HCT116 (cell line): ENCODE results near the gene RNF214. TPM values are rescaled to one million over a fixed set of nuclear protein-coding genes. Genes with fewer than 3 reads are reported as not detected.

Experiments
- ATAC-seq: fragments of 200-7000 bp; cut with Tn5 transposase; 2 replicates; pipeline ENCODE4 v1.9.1; 2020; ENCODE audit warnings: mild to moderate bottlenecking, moderate library complexity
- BruUV-seq: library from RNA; stranded (reverse); fragments of 400-500 nt; replicated peaks from 2 replicates; lab custom pipeline; 2021; lab: Mats Ljungman, UMichigan
- CTCF ChIA-PET: fragments of 300-600 bp; sonication (Branson Sonifier 250); formaldehyde crosslinking; loops from one replicate; lab custom pipeline; 2021; ENCODE audit warnings: antibody characterized with exemption; lab: Charles Lee
- POLR2A ChIA-PET: fragments of 300-600, 350-600 bp; sonication (Branson Sonifier 250); formaldehyde crosslinking; loops from one replicate; lab custom pipeline; 2021; ENCODE audit warnings: antibody characterized with exemption; lab: Charles Lee
- RAD21 ChIA-PET, 2 experiments: fragments of 300-600 bp; sonication (Branson Sonifier 250); formaldehyde crosslinking; loops; one replicate each; lab custom pipeline; 2023; ENCODE audit warnings: low total read pairs in 2 of 2; ENCODE audit not compliant: uncharacterized antibody in 2 of 2, unreplicated experiment in 2 of 2, low non-redundant PET in 1 of 2; lab: Charles Lee
- DNase-seq: peaks from one replicate; pipeline ENCODE4 v3.0.0-alpha.2; 2010; ENCODE audit warnings: low read depth, low spot score
- H2AFZ ChIP-seq: fragments of 200-600 bp; shearing (Covaris generic), sonication (generic); 2 replicates; pipeline ENCODE4 v1.6.1; 2017; ENCODE audit warnings: low read depth, mixed run types, mixed read lengths, antibody characterized with exemption, low read length; ENCODE audit not compliant: poor library complexity, severe bottlenecking
- H3K27ac ChIP-seq: 2 replicates; pipeline ENCODE4 v1.5.1; 2012; ENCODE audit warnings: low read depth, low read length
- H3K27me3 ChIP-seq: fragments of 200-600 bp; sonication (generic); 2 replicates; pipeline ENCODE4 v1.6.1; 2016; ENCODE audit warnings: mixed run types, low read length, mixed read lengths; ENCODE audit not compliant: insufficient read depth
- H3K36me3 ChIP-seq, 2 experiments: fragments of 200-500 bp in 1 of 2; fragments of 200-600 bp in 1 of 2; sonication (Bioruptor generic) in 1 of 2; sonication (generic) in 1 of 2; 2 replicates each; pipeline versions ENCODE4 v1.5.1 to v1.6.1; 2014 to 2016; ENCODE audit warnings: low read length in 2 of 2, inconsistent platforms in 1 of 2, mixed read lengths in 1 of 2, mixed run types in 1 of 2; ENCODE audit not compliant: insufficient read depth in 2 of 2, control insufficient read depth in 1 of 2
- H3K4me1 ChIP-seq, 2 experiments: fragments of 200-600 bp in 1 of 2; sonication (generic) in 1 of 2; 2 replicates each; pipeline versions ENCODE4 v1.5.1 to v1.6.1; 2012 to 2017; ENCODE audit warnings: low read length in 2 of 2, inconsistent platforms in 1 of 2, mild to moderate bottlenecking in 1 of 2, mixed read lengths in 1 of 2, mixed run types in 1 of 2, moderate library complexity in 1 of 2; ENCODE audit not compliant: insufficient read depth in 2 of 2, control insufficient read depth in 1 of 2
- H3K4me2 ChIP-seq: fragments of 200-600 bp; sonication (generic); 2 replicates; pipeline ENCODE4 v1.6.1; 2017; ENCODE audit warnings: mixed run types, low read length, mixed read lengths
- H3K4me3 ChIP-seq, 2 experiments: fragments of 200-600 bp in 1 of 2; sonication (generic) in 1 of 2; replicated peaks in 1 of 2; 2 replicates each; pipeline ENCODE4 v1.5.1; 2011 to 2016; ENCODE audit warnings: low read length in 2 of 2, control low read depth in 1 of 2, low read depth in 1 of 2, mild to moderate bottlenecking in 1 of 2, mixed read lengths in 1 of 2, mixed run types in 1 of 2
- H3K79me2 ChIP-seq: fragments of 200-600 bp; sonication (generic); 2 replicates; pipeline ENCODE4 v1.6.1; 2017; ENCODE audit warnings: mild to moderate bottlenecking, mixed run types, low read length, moderate library complexity, mixed read lengths; ENCODE audit not compliant: insufficient read depth
- H3K9ac ChIP-seq: fragments of 200-600 bp; sonication (generic); 2 replicates; pipeline ENCODE4 v1.6.1; 2016; ENCODE audit warnings: low read length, mixed read lengths
- H3K9me2 ChIP-seq: fragments of 200-600 bp; sonication (generic), shearing (Covaris generic); 2 replicates; pipeline ENCODE4 v1.6.1; 2017; ENCODE audit warnings: mixed run types, mild to moderate bottlenecking, moderate library complexity; ENCODE audit not compliant: insufficient read depth
- H3K9me3 ChIP-seq, 2 experiments: fragments of 200-500 bp in 1 of 2; fragments of 200-600 bp in 1 of 2; sonication (Bioruptor generic) in 1 of 2; sonication (generic) in 1 of 2; 2 replicates each; pipeline ENCODE4 v1.6.1; 2014 to 2017; ENCODE audit warnings: low read length in 2 of 2, mixed read lengths in 2 of 2, inconsistent platforms in 1 of 2, low read depth in 1 of 2, mild to moderate bottlenecking in 1 of 2, mixed run types in 1 of 2, moderate library complexity in 1 of 2; ENCODE audit not compliant: control insufficient read depth in 1 of 2, insufficient read depth in 1 of 2
- H4K20me1 ChIP-seq: fragments of 200-600 bp; sonication (generic), shearing (Covaris generic); 2 replicates; pipeline ENCODE4 v1.6.1; 2017; ENCODE audit warnings: mixed run types, mild to moderate bottlenecking, moderate library complexity; ENCODE audit not compliant: insufficient read depth
- intact Hi-C: fragments of 100-400 bp; cut with micrococcal nuclease; formaldehyde crosslinking; loops from 2 replicates; pipeline ENCODE4 v1.10.0; 2022
- total RNA-seq: library from RNA; stranded (reverse); gene quantifications from one replicate; pipeline ENCODE4 v1.2.1, GENCODE V29; 2021; ENCODE audit not compliant: unreplicated experiment
- TF ChIP-seq, protein P1 (sequence below): IDR thresholded peaks from 2 replicates; pipeline ENCODE4 v1.6.1; 2012; ENCODE audit warnings: low read depth
- TF ChIP-seq, protein P2 (sequence below): IDR thresholded peaks from 2 replicates; pipeline ENCODE4 v1.6.1; 2012
- TF ChIP-seq, protein P3 (sequence below), 3 experiments: fragments of 200-600 bp in 1 of 3; sonication (generic) in 1 of 3; IDR thresholded peaks in 2 of 3; conservative IDR thresholded peaks in 1 of 3; 2 replicates each; pipeline ENCODE4 v1.5.1; 2012 to 2017; ENCODE audit warnings: low read depth in 2 of 3, low read length in 2 of 3, antibody characterized with exemption in 1 of 3, borderline replicate concordance in 1 of 3, control low read depth in 1 of 3, mild to moderate bottlenecking in 1 of 3, mixed read lengths in 1 of 3, mixed run types in 1 of 3, moderate library complexity in 1 of 3; ENCODE audit not compliant: insufficient read depth in 1 of 3

The RNF214 gene
- total RNA-seq, 1 experiment from 2014 or later: 29.3 TPM

DNA sequence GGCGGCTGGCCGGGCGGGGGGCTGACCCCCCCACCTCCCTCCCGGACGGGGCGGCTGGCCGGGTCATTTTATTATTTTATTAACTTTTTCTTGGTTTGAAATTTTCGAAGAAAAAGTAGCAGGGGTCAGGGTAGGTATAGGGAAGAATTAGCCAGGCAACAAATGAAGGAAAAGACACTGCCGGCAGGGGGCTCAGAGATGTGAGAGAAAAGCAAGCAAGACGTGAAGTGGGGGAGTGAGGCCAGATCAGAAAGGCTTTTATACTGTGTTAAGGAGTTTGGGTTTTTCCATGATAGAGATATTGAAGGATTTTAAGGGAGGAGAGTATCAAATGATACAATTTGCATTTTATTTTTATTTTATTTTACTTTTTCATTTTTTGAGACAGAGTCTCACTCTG, 19.0 kb downstream of the RNF214 start:
- Histone ChIP-seq H3K27me3 (no peaks in the 10 kb centered on the region), H3K4me1 (no peaks in the 10 kb centered on the region), H3K4me2 (no peak overlapping the region), H4K20me1 (0 out of 2 replicates have a peak, but pooled peaks cover 6% of the 10 kb centered on the region), H3K9me2 (no peaks in the 10 kb centered on the region), H2AFZ (no peak overlapping the region), H3K36me3 (peaks cover 12 to 15% of the 10 kb centered on the region in 2 experiments), H3K4me3 (no peak overlapping the region), H3K9me3 (no peaks in the 10 kb centered on the region), H3K9ac (no peak overlapping the region), H3K27ac (no peak overlapping the region), H3K79me2 (no peaks in the 10 kb centered on the region)
- POLR2A ChIA-PET: no interaction called here
- RAD21 ChIA-PET: no interaction called here
- DNase-seq (no peak), ATAC-seq (no peak)
- BruUV-seq: no TSS peak
- CTCF ChIA-PET: no interaction called here
- intact Hi-C loops: no loop called here
- TF ChIP-seq, protein P1, sequence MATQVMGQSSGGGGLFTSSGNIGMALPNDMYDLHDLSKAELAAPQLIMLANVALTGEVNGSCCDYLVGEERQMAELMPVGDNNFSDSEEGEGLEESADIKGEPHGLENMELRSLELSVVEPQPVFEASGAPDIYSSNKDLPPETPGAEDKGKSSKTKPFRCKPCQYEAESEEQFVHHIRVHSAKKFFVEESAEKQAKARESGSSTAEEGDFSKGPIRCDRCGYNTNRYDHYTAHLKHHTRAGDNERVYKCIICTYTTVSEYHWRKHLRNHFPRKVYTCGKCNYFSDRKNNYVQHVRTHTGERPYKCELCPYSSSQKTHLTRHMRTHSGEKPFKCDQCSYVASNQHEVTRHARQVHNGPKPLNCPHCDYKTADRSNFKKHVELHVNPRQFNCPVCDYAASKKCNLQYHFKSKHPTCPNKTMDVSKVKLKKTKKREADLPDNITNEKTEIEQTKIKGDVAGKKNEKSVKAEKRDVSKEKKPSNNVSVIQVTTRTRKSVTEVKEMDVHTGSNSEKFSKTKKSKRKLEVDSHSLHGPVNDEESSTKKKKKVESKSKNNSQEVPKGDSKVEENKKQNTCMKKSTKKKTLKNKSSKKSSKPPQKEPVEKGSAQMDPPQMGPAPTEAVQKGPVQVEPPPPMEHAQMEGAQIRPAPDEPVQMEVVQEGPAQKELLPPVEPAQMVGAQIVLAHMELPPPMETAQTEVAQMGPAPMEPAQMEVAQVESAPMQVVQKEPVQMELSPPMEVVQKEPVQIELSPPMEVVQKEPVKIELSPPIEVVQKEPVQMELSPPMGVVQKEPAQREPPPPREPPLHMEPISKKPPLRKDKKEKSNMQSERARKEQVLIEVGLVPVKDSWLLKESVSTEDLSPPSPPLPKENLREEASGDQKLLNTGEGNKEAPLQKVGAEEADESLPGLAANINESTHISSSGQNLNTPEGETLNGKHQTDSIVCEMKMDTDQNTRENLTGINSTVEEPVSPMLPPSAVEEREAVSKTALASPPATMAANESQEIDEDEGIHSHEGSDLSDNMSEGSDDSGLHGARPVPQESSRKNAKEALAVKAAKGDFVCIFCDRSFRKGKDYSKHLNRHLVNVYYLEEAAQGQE: no peak
- TF ChIP-seq, protein P2, sequence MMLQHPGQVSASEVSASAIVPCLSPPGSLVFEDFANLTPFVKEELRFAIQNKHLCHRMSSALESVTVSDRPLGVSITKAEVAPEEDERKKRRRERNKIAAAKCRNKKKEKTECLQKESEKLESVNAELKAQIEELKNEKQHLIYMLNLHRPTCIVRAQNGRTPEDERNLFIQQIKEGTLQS: no peak
- TF ChIP-seq, protein P3, sequence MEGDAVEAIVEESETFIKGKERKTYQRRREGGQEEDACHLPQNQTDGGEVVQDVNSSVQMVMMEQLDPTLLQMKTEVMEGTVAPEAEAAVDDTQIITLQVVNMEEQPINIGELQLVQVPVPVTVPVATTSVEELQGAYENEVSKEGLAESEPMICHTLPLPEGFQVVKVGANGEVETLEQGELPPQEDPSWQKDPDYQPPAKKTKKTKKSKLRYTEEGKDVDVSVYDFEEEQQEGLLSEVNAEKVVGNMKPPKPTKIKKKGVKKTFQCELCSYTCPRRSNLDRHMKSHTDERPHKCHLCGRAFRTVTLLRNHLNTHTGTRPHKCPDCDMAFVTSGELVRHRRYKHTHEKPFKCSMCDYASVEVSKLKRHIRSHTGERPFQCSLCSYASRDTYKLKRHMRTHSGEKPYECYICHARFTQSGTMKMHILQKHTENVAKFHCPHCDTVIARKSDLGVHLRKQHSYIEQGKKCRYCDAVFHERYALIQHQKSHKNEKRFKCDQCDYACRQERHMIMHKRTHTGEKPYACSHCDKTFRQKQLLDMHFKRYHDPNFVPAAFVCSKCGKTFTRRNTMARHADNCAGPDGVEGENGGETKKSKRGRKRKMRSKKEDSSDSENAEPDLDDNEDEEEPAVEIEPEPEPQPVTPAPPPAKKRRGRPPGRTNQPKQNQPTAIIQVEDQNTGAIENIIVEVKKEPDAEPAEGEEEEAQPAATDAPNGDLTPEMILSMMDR (IDR thresholded peaks at IDR 0.05 in 2 of 3, conservative IDR thresholded peaks at IDR 0.05 in 1 of 3; ENCODE audit: borderline replicate concordance in 1 of 3, insufficient read depth in 1 of 3, low read depth in 2 of 3, low read length in 2 of 3): no peak
